ENCODE measurements around the gene INTS6.

- TF ChIP-seq CTCF (IDR thresholded peaks at IDR 0.05) (no peak), POLR2A (IDR thresholded peaks at IDR 0.05) (no peak)
Measured at GRCh38 chr13:51325837-51326236, 127.0 kb downstream of the INTS6 start.

All from right lobe of liver (tissue), 4 donors.